Testis (tissue), 3 donors: ENCODE data around the gene SMOC2. TPM values are rescaled to one million over a fixed set of nuclear protein-coding genes. Genes with fewer than 3 reads are reported as not detected.

Source experiments
- DNase-seq: peaks from one replicate; pipeline ENCODE4 v3.0.0-alpha.2; 2019
- H3K27ac ChIP-seq, 2 donors: fragments of 200-600 bp; sonication (generic); one replicate each; pipeline ENCODE4 v1.5.1; 2019
- H3K27me3 ChIP-seq: fragments of 200-600 bp; sonication (generic); one replicate; pipeline ENCODE4 v1.5.1; 2019
- H3K36me3 ChIP-seq: fragments of 200-600 bp; sonication (generic); one replicate; pipeline ENCODE4 v1.5.1; 2017; ENCODE audit warnings: low read depth; ENCODE audit errors: missing control alignments
- H3K4me1 ChIP-seq: fragments of 200-600 bp; sonication (generic); one replicate; pipeline ENCODE4 v1.5.1; 2019
- H3K4me3 ChIP-seq, 2 donors: fragments of 200-600 bp; sonication (generic); one replicate each; pipeline ENCODE4 v1.5.1; 2017 to 2019
- H3K9me3 ChIP-seq: fragments of 200-600 bp; sonication (generic); one replicate; pipeline ENCODE4 v1.5.1; 2017
- CTCF ChIP-seq, 3 experiments: fragments of 450-650 bp in 2 of 3; fragments of 200-600 bp in 1 of 3; sonication (generic) in 1 of 3; IDR thresholded peaks; one replicate each; pipeline ENCODE4 v1.5.1; 2016 to 2019; ENCODE audit warnings: antibody characterized with exemption in 3 of 3, mild to moderate bottlenecking in 2 of 3, moderate library complexity in 1 of 3
- POLR2A ChIP-seq: fragments of 450-650 bp; IDR thresholded peaks from one replicate; pipeline ENCODE4 v1.6.1; 2017; ENCODE audit warnings: antibody characterized with exemption, mild to moderate bottlenecking, moderate library complexity
- WGBS, 2 donors: methylation state at CpG; one replicate each; pipeline ENCODE4 v1.1.5; 2018; 5-methylcytosine and 5-hydroxymethylcytosine counted together
- intact Hi-C: fragments of 100-400 bp; cut with DNase I; formaldehyde crosslinking; loops from one replicate; pipeline ENCODE4 v1.15.1; 2023; ENCODE audit warnings: low total_unique reads
- polyA plus RNA-seq: library from polyadenylated mRNA; stranded (reverse); fragments of 350-450 nt; fragmentation: Illumina TruSeq; extraction: RNeasy Lipid Tissue Mini Kit (QIAGEN cat#74804); gene quantifications from one replicate; pipeline ENCODE4 v1.2.3, GENCODE V29; 2014; ENCODE audit warnings: low read depth, low replicate concordance; ENCODE audit not compliant: insufficient read depth
- total RNA-seq, 2 donors: library from RNA; depleted of rRNA; stranded (reverse); fragments of >200 nt; gene quantifications; one replicate each; pipeline ENCODE4 v1.2.3, GENCODE V29; 2016

Gene SMOC2
- total and polyA plus RNA-seq, 3 donors from 2014 or later = 78.4 to 140 (median 110) TPM

- Histone ChIP-seq H3K9me3 (no peaks in the 10 kb centered on the region), H3K27me3 (no peaks in the 10 kb centered on the region), H3K4me1 (no peaks in the 10 kb centered on the region), H3K4me3 (no peak overlapping the region), H3K27ac (no peak overlapping the region), H3K36me3 (no peaks in the 10 kb centered on the region)
- 73 to 79% methylated on average over 4 of the region's 4 CpGs for WGBS, 2 donors
- DNase-seq = no peak
- intact Hi-C loops = no loop called here
- TF ChIP-seq POLR2A (no peak), CTCF (IDR thresholded peaks at IDR 0.05) (no peak)
These were observed 254.7 kb downstream of the SMOC2 start for GRCh38 chr6:168695701-168696100.

- TF ChIP-seq CTCF (IDR thresholded peaks at IDR 0.05) (no peak), POLR2A (no peak)
- no peak overlapping the region for H3K27ac ChIP-seq
- H3K27me3 ChIP-seq = no peaks in the 10 kb centered on the region
- H3K9me3 ChIP-seq = no peaks in the 10 kb centered on the region
- no peak for DNase-seq
- H3K4me3 ChIP-seq = no peak overlapping the region
- intact Hi-C loops = no loop called here
- no peaks in the 10 kb centered on the region for H3K4me1 ChIP-seq
- WGBS, 2 donors = 64 to 79% methylated on average over 5 of the region's 5 CpGs
- no peaks in the 10 kb centered on the region for H3K36me3 ChIP-seq
These were observed 257.9 kb downstream of the SMOC2 start for GRCh38 chr6:168698923-168699322.

GRCh38 chr6:168699631-168700295, 258.8 kb downstream of the SMOC2 start:
- 32 to 43% methylated on average over 15 of the region's 15 CpGs for WGBS, 2 donors
- Histone ChIP-seq H3K27me3 (no peaks in the 10 kb centered on the region), H3K9me3 (no peaks in the 10 kb centered on the region), H3K4me3 (no peak overlapping the region), H3K36me3 (no peaks in the 10 kb centered on the region), H3K27ac (no peak overlapping the region), H3K4me1 (no peaks in the 10 kb centered on the region)
- TF ChIP-seq CTCF (IDR thresholded peaks at IDR 0.05) (no peak), POLR2A (no peak)
- intact Hi-C loops = no loop called here
- DNase-seq = peak; percentile 77

- no peak for TF ChIP-seq CTCF (IDR thresholded peaks at IDR 0.05)
- TF ChIP-seq POLR2A = no peak
- 79 to 82% methylated on average over 7 to 8 of the region's 8 CpGs for WGBS, 2 donors
- H3K4me1 ChIP-seq = no peaks in the 10 kb centered on the region
- H3K27ac ChIP-seq = no peak overlapping the region
- intact Hi-C loops = no loop called here
- H3K36me3 ChIP-seq = no peaks in the 10 kb centered on the region
- DNase-seq = no peak
- no peak overlapping the region for H3K4me3 ChIP-seq
- no peaks in the 10 kb centered on the region for H3K9me3 ChIP-seq
- H3K27me3 ChIP-seq = no peaks in the 10 kb centered on the region
These were observed 259.9 kb downstream of the SMOC2 start for GRCh38 chr6:168700880-168701279.

GRCh38 chr6:168703990-168704389, 263.0 kb downstream of the SMOC2 start:
- Histone ChIP-seq H3K4me3 (no peak overlapping the region), H3K36me3 (no peaks in the 10 kb centered on the region), H3K27me3 (no peaks in the 10 kb centered on the region), H3K4me1 (no peaks in the 10 kb centered on the region), H3K9me3 (no peaks in the 10 kb centered on the region), H3K27ac (no peak overlapping the region)
- 61 to 69% methylated on average over 16 of the region's 16 CpGs for WGBS, 2 donors
- no peak for DNase-seq
- intact Hi-C loops = no loop called here
- TF ChIP-seq CTCF (IDR thresholded peaks at IDR 0.05) = no peak
